ENCODE measurements around the gene ZNF750.

Gene ZNF750

DNA sequence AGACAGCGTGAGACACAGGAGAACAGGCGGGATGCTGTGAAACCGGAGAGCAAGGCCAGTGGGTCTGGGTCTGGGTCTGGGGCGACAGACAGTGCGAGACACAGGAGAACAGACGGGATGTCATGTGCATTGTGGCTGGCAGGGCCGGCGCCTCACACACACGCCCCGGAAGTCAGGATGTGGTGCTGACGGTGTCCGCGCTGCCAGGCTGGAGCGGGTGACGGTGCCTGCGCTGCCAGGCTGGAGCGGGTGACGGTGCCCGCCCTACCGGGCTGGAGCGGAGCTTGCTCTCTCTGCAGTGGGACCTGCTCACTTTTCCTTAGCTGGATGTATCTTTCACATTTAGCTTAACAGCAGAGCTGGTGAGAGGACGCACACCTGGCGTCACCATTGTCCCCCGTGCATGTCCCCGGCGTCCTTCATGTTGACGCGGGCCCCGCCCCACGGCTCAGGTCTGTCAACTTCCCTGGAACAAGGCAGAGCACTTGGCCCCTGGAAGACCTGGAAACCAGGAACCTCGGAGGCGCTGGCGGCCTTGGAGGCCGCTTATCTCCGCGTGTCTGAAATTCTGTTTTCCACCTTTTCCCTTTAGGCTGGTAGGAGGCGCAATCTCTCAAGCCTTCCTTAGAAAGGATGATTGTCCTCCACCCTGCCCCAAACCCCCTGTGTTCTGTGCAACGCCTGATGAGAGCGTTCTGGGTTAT, 43.0 kb upstream of the ZNF750 start:
- H3K9me3 ChIP-seq (replicated peaks; ENCODE audit: insufficient read depth, low read length) = no peaks in the 10 kb centered on the region
- H3F3A ChIP-seq (ENCODE audit: insufficient read depth, low read length) = no peaks in the 10 kb centered on the region
- no peaks in the 10 kb centered on the region for H4K20me1 ChIP-seq (ENCODE audit: insufficient read depth, low read length)
- H2AFZ ChIP-seq (ENCODE audit: low read length) = no peak overlapping the region
- no peaks in the 10 kb centered on the region for H3K9me2 ChIP-seq (replicated peaks; ENCODE audit: insufficient read depth, low read length)
- DNase-seq = no peak
- no peak overlapping the region for H3K9ac ChIP-seq (ENCODE audit: low read length)
- H3K4me2 ChIP-seq (ENCODE audit: low read depth, low read length) = no peak overlapping the region
- TF ChIP-seq, protein P1, sequence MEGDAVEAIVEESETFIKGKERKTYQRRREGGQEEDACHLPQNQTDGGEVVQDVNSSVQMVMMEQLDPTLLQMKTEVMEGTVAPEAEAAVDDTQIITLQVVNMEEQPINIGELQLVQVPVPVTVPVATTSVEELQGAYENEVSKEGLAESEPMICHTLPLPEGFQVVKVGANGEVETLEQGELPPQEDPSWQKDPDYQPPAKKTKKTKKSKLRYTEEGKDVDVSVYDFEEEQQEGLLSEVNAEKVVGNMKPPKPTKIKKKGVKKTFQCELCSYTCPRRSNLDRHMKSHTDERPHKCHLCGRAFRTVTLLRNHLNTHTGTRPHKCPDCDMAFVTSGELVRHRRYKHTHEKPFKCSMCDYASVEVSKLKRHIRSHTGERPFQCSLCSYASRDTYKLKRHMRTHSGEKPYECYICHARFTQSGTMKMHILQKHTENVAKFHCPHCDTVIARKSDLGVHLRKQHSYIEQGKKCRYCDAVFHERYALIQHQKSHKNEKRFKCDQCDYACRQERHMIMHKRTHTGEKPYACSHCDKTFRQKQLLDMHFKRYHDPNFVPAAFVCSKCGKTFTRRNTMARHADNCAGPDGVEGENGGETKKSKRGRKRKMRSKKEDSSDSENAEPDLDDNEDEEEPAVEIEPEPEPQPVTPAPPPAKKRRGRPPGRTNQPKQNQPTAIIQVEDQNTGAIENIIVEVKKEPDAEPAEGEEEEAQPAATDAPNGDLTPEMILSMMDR (IDR thresholded peaks at IDR 0.05; ENCODE audit: low read length) = no peak
- no peak for TF ChIP-seq EZH2phosphoT487 (IDR thresholded peaks at IDR 0.05; ENCODE audit: low read length)
- TF ChIP-seq EZH2 (optimal IDR thresholded peaks at IDR 0.05; ENCODE audit: low read depth, low read length) = no peak
- peaks cover 17% of the 10 kb centered on the region; the same call in 1 of the 2 replicates for H3K79me2 ChIP-seq (ENCODE audit: low read length)
- H3K4me1 ChIP-seq (ENCODE audit: low read length) = no peaks in the 10 kb centered on the region
- H3K27ac ChIP-seq (ENCODE audit: low read length) = no peak overlapping the region
- H3K27me3 ChIP-seq (replicated peaks; ENCODE audit: insufficient read depth, low read length) = no peaks in the 10 kb centered on the region
- no peak overlapping the region for H3K4me3 ChIP-seq (ENCODE audit: low read length)
- H3K36me3 ChIP-seq (replicated peaks; ENCODE audit: insufficient read depth, low read length) = no peaks in the 10 kb centered on the region

DNA sequence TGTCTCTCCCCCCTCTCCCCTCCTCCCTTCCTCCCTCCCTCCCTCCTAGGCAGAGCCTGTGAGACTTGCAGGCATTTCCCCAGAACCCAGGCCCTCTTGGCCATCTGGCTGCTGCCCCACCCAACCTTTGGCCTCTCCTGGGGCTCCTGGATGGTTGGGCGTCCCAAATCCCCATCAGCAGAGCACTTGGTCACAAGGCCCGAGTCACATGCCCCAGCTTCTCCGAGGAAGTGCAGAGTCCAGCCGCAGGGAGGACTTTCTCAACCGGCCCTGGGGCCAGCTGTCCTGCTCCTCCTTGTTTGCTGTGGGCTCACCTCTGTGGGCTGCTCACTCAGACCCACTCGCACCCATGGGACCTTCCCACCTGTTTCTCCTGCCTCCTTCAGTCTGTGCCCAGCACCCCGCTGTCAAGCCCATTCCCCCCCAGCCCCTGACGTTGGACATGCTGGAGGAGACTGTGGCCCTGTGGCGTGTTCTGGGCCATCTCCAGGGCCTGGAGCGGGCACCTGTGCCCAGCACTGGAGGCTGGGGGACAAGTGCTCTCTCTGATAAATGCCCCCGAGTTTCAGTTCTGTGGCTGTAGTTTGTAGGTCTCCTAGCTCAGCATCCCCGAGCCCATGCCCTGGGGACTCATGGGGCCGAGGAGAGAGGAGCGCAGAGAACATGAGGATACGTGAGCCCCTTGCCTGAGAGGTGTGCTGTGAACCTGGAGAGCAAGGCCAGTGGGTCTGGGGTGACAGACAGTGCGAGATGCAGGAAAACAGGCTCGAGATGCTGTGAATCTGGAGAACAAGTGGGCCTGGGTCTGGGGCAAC, 42.3 kb upstream of the ZNF750 start:
- no peak overlapping the region for H3K27ac ChIP-seq (ENCODE audit: low read length)
- peaks cover 17% of the 10 kb centered on the region; the same call in 1 of the 2 replicates for H3K79me2 ChIP-seq (ENCODE audit: low read length)
- no peaks in the 10 kb centered on the region for H3K9me3 ChIP-seq (replicated peaks; ENCODE audit: insufficient read depth, low read length)
- H3K4me3 ChIP-seq (ENCODE audit: low read length) = no peak overlapping the region
- H3F3A ChIP-seq (ENCODE audit: insufficient read depth, low read length) = no peaks in the 10 kb centered on the region
- H3K4me1 ChIP-seq (ENCODE audit: low read length) = no peaks in the 10 kb centered on the region
- no peak overlapping the region for H3K9ac ChIP-seq (ENCODE audit: low read length)
- H3K36me3 ChIP-seq (replicated peaks; ENCODE audit: insufficient read depth, low read length) = no peaks in the 10 kb centered on the region
- no peaks in the 10 kb centered on the region for H4K20me1 ChIP-seq (ENCODE audit: insufficient read depth, low read length)
- no peak for TF ChIP-seq EZH2 (optimal IDR thresholded peaks at IDR 0.05; ENCODE audit: low read depth, low read length)
- no peak for TF ChIP-seq EZH2phosphoT487 (IDR thresholded peaks at IDR 0.05; ENCODE audit: low read length)
- TF ChIP-seq, protein P1 (IDR thresholded peaks at IDR 0.05; ENCODE audit: low read length) = no peak
- no peak for DNase-seq
- no peaks in the 10 kb centered on the region for H3K9me2 ChIP-seq (replicated peaks; ENCODE audit: insufficient read depth, low read length)
- H3K4me2 ChIP-seq (ENCODE audit: low read depth, low read length) = no peak overlapping the region
- H2AFZ ChIP-seq (ENCODE audit: low read length) = no peak overlapping the region
- no peaks in the 10 kb centered on the region for H3K27me3 ChIP-seq (replicated peaks; ENCODE audit: insufficient read depth, low read length)

DNA sequence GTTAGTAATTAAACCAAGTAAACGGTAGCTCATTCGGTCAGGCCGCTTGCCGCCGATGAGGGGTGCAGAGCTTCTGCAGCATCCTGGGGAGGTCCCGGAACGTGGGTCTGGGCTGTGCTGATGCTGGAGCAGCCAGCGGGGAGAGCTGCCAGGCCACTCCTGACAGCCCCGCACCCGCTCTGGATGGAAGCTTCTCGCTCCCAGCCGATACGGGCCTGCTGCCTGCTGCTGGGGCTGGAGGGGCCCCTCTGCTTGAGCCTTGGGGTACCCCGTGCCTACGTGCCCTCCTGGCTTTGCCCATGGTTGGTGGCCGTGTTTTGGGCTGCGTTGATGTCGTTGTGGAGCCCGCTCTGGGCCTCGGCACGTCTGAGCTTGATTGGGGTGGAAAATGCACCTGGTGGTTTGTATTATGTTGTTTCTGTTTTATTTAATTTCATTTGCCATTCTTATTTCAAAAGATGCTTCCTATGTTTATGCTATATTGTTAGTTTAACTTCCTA, 41.6 kb upstream of the ZNF750 start:
- Histone ChIP-seq H3K27me3 (replicated peaks; ENCODE audit: insufficient read depth, low read length) (no peaks in the 10 kb centered on the region), H4K20me1 (ENCODE audit: insufficient read depth, low read length) (no peaks in the 10 kb centered on the region), H3K9me2 (replicated peaks; ENCODE audit: insufficient read depth, low read length) (no peaks in the 10 kb centered on the region), H3F3A (ENCODE audit: insufficient read depth, low read length) (no peaks in the 10 kb centered on the region), H3K79me2 (ENCODE audit: low read length) (peaks cover 17% of the 10 kb centered on the region; the same call in 1 of the 2 replicates), H3K9me3 (replicated peaks; ENCODE audit: insufficient read depth, low read length) (no peaks in the 10 kb centered on the region), H3K4me1 (ENCODE audit: low read length) (no peaks in the 10 kb centered on the region), H3K27ac (ENCODE audit: low read length) (no peak overlapping the region), H3K4me3 (ENCODE audit: low read length) (no peak overlapping the region), H3K9ac (ENCODE audit: low read length) (no peak overlapping the region), H3K4me2 (ENCODE audit: low read depth, low read length) (no peak overlapping the region), H3K36me3 (replicated peaks; ENCODE audit: insufficient read depth, low read length) (no peaks in the 10 kb centered on the region), H2AFZ (ENCODE audit: low read length) (no peak overlapping the region)
- DNase-seq = no peak
- no peak for TF ChIP-seq EZH2 (optimal IDR thresholded peaks at IDR 0.05; ENCODE audit: low read depth, low read length)
- TF ChIP-seq, protein P1 (IDR thresholded peaks at IDR 0.05; ENCODE audit: low read length) = no peak
- no peak for TF ChIP-seq EZH2phosphoT487 (IDR thresholded peaks at IDR 0.05; ENCODE audit: low read length)

All from MM.1S (cell line).